Osteocyte (in vitro differentiated cells): ENCODE measurements around the gene TBPL1. TPM values are rescaled to one million over a fixed set of nuclear protein-coding genes. Genes with fewer than 3 reads are reported as not detected.

Experiments
- DNase-seq: peaks from one replicate; pipeline ENCODE4 v3.0.0; 2021; ENCODE audit warnings: mixed read lengths; ENCODE audit not compliant: unreplicated experiment; ENCODE audit errors: extremely low spot score
- H3K27ac Mint-ChIP-seq: one replicate; pipeline ENCODE4 v1.8.0; 2021; ENCODE audit warnings: mild to moderate bottlenecking, mixed read lengths; ENCODE audit not compliant: unreplicated experiment
- H3K27me3 Mint-ChIP-seq: one replicate; pipeline ENCODE4 v1.8.0; 2021; ENCODE audit warnings: mixed read lengths; ENCODE audit not compliant: unreplicated experiment
- H3K36me3 Mint-ChIP-seq: one replicate; pipeline ENCODE4 v1.8.0; 2021; ENCODE audit warnings: mixed read lengths; ENCODE audit not compliant: unreplicated experiment
- H3K4me1 Mint-ChIP-seq: one replicate; pipeline ENCODE4 v1.8.0; 2021; ENCODE audit warnings: mixed read lengths; ENCODE audit not compliant: unreplicated experiment
- H3K4me3 Mint-ChIP-seq: one replicate; pipeline ENCODE4 v1.8.0; 2021; ENCODE audit warnings: mild to moderate bottlenecking, moderate library complexity, mixed read lengths; ENCODE audit not compliant: unreplicated experiment
- H3K9me3 Mint-ChIP-seq: one replicate; pipeline ENCODE4 v1.8.0; 2021; ENCODE audit warnings: mixed read lengths; ENCODE audit not compliant: unreplicated experiment
- CTCF ChIP-seq: fragments of 200-600 bp; sonication (generic); IDR thresholded peaks from 2 replicates; pipeline ENCODE4 v1.5.0; 2021; ENCODE audit warnings: antibody characterized with exemption, mild to moderate bottlenecking, moderate library complexity
- total RNA-seq: library from RNA; stranded (reverse); gene quantifications from 2 replicates; pipeline ENCODE4 v1.2.1, GENCODE V29; 2021

TBPL1 gene
- total RNA-seq, 1 donor from 2014 or later, result 35.0 TPM

GRCh38 chr6:134015719-134016557 lies 62.9 kb downstream of the TBPL1 start:
- Mint-ChIP-seq H3K9me3 (peaks cover 3% of the 10 kb centered on the region), H3K4me1 (peaks cover 26% of the 10 kb centered on the region), H3K4me3 (no peak overlapping the region), H3K27me3 (no peaks in the 10 kb centered on the region), H3K27ac (no peak overlapping the region), H3K36me3 (peaks cover 13% of the 10 kb centered on the region)
- no peak for TF ChIP-seq CTCF
- no peak for DNase-seq

GRCh38 chr6:134016558-134016814 lies 63.5 kb downstream of the TBPL1 start:
- Mint-ChIP-seq H3K4me3 (no peak overlapping the region), H3K27me3 (no peaks in the 10 kb centered on the region), H3K27ac (no peak overlapping the region), H3K36me3 (peaks cover 15% of the 10 kb centered on the region), H3K4me1 (peaks cover 30% of the 10 kb centered on the region), H3K9me3 (peaks cover 6% of the 10 kb centered on the region)
- no peak for TF ChIP-seq CTCF
- DNase-seq, result no peak

- Mint-ChIP-seq H3K9me3 (peaks cover 8% of the 10 kb centered on the region), H3K27me3 (no peaks in the 10 kb centered on the region), H3K36me3 (peaks cover 28% of the 10 kb centered on the region), H3K4me3 (no peak overlapping the region), H3K4me1 (peaks cover 30% of the 10 kb centered on the region), H3K27ac (peak overlapping the region; percentile 69)
- TF ChIP-seq CTCF, result no peak
- DNase-seq, result no peak
Measured at GRCh38 chr6:134020071-134020470, 67.0 kb downstream of the TBPL1 start.

- peaks cover 28% of the 10 kb centered on the region for H3K36me3 Mint-ChIP-seq
- H3K9me3 Mint-ChIP-seq, result peaks cover 8% of the 10 kb centered on the region
- peak overlapping the region; percentile 69 for H3K27ac Mint-ChIP-seq
- TF ChIP-seq CTCF, result no peak
- H3K27me3 Mint-ChIP-seq, result no peaks in the 10 kb centered on the region
- peaks cover 30% of the 10 kb centered on the region for H3K4me1 Mint-ChIP-seq
- no peak for DNase-seq
- H3K4me3 Mint-ChIP-seq, result no peak overlapping the region
Measured at GRCh38 chr6:134020543-134020942, 67.5 kb downstream of the TBPL1 start.

GRCh38 chr6:134020968-134021367 lies 67.9 kb downstream of the TBPL1 start:
- DNase-seq, result no peak
- Mint-ChIP-seq H3K4me3 (no peak overlapping the region), H3K4me1 (peaks cover 30% of the 10 kb centered on the region), H3K27me3 (no peaks in the 10 kb centered on the region), H3K9me3 (peaks cover 8% of the 10 kb centered on the region), H3K36me3 (peaks cover 30% of the 10 kb centered on the region), H3K27ac (peak overlapping the region; percentile 69)
- no peak for TF ChIP-seq CTCF
